NCI-H1417 treated with DMSO at 0.1 percent for 48 hours (cell line): ENCODE measurements around the gene MYCBPAP.

ENCODE experiments used
- DNase-seq: peaks from one replicate; lab custom pipeline; 2025; lab: John Stamatoyannopoulos, UW

MYCBPAP gene

DNA sequence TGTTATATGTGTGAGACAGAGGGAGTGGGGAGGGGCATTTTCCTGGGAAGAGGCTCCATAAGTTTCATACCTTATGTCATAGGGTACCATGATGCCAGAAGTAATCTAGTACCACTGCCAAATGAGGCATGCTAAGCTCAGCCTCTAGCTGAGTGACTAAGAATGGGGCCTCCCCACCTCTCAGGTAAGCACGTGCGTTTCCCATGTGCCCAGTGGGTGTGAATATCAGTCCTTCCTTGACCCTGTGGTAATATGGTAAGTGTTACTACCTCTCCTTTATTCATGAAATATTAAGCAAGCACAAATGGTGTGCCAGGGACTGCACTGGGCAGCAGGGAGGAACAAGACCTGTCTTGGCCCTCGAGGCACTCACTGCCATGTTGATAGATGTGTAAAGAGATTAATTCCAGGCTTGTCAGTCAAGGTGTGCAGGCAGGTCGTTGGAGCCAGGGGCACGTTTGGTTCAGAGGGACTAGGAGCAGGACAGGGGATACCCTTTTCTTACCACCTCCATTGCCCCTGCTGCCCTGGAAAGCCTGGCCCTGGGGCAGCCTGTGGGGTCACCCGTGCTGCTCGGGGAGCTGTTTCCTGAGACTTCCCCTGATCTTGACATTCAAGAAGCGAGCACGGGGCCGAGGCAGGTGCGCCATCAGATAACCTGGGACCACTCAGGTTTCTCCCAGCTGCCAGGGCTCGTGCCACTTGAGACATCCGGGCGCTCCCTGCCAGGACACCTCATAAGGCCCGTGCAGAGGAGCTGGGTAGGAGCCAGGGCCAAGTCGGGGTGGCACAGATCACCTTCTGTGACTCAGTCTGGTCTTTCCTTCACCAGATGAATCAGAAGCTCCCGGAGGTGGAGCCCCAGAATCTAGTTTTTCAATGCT is 20.8 kb upstream of the MYCBPAP start:
- no peak for DNase-seq

DNA sequence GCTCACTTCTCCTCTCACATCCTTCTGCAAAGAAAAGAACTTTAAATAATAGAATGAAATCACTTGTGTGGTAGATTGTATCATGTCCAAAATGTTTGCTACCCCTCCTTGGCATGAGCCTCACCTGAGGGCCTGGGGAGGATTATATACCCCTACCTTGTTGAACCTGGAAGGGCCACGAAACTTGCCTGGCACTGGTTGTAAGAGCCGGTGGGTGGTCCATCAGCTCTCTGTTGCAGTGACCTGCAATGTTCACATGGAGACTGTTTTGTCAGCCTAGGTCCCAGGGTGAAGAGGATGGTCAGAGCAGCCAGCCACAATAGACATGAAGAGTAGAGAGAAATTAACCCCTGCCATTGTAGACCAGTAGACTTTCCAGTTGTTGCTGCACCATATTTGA is 19.4 kb upstream of the MYCBPAP start:
- no peak for DNase-seq

DNA sequence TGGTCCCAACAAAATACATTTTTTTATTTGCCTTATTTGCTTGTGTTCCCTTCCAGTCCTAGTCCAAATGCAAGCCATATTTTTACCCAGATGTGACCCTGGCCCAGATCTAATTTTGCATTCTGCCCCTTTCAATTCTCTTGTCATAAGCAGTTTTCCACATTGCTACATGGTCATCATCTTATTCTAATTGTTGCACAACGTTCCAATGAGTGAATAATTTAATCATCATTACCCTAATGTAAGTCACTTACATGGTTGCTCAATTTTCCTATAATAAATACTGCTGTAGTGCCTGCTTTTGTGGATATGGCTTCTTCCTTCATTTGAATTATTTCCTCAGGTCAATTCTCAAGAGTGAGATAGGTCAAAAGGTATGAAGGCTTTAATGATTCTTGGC is 16.7 kb upstream of the MYCBPAP start:
- DNase-seq = no peak

DNA sequence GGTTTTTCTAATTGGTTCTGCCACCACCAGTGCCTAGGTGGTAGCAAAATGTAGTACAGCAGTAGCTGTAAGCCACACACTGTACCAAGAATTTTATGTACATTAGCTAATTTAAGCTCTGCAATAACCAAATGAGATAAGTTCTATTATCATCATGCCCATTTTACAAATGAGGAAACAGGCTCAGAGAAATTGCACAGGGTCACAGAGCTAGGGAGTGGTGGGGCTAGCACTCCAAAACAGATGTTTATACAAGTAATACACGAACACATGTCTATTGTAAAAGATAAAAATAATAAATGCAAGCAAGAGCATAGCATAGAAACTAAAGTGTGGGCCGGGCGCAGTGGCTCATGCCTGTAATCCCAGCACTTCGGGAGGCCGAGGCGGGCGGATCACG is 16.0 kb upstream of the MYCBPAP start:
- DNase-seq = no peak

DNA sequence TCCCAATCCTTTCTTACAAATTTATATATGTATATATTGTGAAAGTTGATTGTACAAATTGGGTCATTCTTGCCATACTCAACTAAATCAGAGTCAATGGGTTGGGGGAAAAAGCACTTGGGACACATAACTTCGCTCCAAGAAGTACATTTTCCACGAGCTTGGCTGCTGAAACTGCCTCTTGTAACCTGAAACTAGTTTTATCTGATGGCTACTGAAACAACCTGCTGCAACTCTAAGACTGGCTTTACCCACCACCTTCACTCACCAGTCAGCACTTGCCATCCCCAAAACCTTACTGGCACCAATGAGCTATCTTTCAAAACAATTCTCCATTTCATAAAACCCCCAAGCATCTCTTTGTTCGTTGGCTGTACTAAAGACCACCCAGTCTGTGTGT is 14.5 kb upstream of the MYCBPAP start:
- DNase-seq = no peak

DNA sequence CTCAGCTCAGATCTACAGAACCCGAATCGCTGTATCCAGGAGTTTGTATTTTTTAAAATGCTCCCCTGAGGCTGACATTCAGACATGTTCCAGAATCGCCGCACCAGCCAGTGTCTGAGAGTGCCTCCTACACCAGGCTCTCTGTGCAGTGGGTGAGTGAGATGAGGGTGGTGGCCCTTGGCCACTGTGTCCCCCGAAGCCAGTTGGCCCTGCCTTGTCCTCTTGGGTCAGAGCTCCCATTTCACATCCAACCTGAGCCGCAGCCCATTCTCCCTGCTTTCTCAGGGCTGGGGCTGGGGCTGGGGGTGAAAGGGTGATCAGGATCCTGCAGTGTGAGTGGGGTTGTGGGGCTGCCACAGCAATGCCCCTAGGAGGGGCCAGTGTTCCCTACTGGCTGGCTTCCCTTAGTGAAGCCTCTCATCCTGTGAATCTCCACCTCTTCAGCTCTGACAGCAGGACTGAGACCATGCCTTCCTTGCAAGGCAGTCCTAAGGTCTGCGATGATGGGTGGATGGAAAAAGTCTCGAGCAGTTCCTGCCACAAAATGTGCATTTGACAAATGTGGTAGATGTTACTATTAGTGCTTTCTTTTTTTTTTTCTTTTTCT is 12.9 kb upstream of the MYCBPAP start:
- no peak for DNase-seq

DNA sequence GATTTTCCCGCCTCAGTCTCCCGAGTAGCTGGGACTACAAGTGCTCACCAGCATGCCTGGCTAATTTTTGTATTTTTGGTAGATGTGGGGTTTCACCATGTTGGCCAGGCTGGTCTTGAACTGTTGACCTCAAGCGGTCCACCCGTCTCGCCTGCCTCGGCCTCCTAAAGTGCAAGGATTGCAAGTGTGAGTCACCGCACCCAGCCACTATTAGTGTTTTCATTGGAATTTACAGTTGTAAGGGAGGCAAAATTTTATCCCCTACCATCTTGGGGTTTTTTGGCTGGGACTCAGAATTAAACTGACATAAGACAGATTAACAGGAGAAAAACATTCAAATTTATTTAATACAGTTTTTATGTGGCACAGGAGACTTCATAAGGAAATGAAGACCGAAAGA is 12.3 kb upstream of the MYCBPAP start:
- no peak for DNase-seq

DNA sequence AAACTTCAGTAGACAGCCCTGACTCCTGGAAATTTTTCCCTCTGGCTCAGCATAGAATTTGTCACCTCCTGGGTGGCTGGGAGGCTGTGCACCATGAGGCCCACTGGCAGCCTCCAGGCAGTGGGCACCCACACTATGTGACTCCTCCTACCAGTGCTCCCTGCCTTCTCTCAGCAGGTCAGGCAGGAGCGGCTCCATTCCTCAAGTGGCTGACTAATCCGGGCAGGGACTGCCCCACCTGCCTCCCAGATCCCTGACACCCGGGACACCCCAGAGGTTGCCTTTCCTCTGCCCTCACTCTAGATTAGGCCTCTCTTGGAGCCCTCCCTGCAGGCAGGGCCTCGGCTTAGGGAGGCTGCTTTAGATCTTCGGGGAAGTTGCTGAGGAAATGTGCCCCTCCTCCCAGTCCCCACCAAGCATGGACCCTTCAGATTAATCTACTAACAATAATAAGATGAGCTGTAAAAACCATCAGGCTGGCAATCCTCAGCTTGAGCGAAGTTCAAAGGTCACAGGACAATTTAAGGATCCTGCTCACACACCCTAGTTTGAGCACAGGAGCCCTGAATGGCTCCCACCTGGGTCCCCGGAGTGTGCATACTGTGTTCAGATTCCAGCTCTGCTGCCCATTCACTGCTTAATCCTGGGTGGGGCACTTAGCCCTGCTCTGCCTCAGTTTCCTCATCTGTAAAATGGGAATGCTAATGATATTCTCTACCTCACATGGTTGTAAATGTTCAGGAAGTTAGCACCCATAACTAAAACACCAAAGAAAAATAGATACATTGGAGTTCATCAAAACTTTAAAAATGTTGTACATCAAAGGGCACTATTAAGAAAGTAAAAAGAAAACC is 10.0 kb upstream of the MYCBPAP start:
- no peak for DNase-seq

DNA sequence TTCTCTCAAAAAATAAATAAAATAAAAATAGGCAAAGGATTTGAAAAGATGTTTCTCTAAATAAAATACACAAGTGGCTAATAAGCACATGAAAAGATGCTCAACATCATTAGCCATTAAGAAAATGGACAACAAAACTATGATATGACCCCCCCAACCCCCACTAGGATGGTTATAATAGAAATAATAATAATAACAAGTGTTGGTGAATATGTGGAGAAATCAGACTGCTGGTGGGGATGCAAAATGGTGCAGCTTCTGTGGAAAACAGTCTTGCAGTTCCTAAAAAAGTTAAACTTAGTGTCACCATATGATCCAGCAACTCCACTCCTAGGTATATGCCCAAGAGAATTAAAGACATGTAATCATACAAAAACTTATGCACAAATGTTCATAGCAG is 9.0 kb upstream of the MYCBPAP start:
- DNase-seq = no peak

DNA sequence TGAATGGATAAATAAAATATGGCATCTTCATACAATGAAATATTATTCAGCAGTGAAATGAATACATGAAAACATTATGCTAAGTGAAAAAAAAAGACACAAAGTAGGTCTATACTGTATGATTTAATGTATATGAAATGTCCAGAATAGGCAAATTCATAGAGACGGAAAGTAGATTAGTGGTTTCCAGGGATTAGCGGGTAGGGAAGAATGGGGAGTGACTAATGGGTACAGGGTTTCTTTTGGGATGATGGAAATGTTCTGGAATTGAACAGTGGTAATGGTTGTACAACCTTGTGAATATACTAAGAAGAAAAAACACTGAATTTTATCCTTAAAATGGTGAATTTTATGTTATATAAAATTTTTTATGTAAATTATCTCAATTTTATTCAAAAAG is 8.5 kb upstream of the MYCBPAP start:
- DNase-seq = no peak

DNA sequence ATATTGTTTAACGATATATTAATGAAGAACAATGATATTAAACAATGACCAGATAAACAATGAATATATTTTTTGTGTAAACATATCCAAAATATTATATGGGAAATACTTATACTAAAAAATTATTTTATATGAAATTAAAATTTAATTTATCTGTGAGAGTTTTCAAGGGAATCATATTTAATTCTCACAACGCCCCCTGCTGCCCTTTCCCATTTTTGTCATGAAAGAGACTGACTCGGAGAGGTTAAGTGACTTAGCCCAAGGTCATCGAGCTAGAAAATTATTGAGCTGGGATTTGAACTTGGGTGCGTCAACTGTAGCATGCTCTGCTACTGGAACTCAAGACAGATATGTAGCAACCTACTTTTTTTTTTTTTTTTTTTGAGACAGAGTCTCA is 7.2 kb upstream of the MYCBPAP start:
- DNase-seq = no peak

DNA sequence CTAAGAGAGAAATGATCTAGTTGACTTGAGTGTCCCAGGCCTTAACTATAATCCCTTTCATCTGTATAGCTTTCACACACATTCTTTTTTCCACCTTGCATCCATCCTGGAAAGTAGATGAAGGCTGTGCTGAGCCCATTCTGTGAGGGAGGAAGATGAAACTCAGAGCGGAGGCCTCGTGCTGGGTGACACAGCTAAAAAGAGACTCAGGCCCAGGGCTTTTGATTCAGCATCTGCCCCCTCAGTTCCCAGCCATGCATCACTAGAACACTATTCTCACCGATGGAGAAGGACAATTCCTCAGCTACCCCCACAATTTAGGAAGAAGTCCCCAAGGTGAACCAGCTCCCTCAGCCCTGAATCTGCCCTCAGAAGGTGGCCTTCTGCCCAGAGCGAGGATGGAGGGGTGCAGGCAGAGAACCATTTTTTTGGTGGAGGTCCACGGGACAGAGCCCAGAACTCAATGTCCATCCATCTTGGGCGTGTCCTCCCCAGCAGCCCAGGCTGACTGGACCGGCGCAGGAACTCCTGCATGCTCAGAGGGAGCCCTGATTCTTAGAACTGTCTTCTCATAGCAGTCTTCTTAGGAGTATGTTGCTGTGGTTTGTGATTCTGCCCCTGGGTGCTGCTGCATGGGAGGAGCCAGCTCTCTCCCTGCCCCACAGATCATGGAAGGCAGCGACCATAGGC is 5.8 kb upstream of the MYCBPAP start:
- no peak for DNase-seq

DNA sequence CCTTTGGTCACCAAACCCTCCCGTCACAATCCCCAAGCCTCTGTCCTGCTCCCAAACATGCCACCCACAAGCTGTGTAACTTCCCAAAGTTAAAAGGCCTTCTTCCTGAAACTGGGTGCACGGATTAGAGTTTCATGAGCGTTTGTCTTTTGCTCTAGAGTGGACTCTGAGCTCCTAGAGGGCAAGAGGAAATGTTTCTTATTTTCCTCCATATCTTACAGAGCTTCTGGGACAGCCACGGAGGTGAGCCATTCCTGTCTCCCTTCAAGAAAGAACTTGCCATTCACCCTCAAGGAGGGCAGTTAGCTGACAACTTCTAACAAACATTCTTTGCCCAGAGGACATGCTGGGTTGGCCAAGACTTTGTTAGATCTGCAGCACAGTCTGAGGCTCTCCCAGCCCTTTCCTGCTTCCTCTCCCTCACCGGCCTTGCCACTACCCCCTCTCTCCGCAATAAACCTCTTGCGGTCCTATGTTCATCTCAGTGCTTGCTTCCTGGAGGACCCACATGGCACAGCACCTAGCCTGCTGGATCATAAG is 2.6 kb upstream of the MYCBPAP start:
- DNase-seq = no peak

DNA sequence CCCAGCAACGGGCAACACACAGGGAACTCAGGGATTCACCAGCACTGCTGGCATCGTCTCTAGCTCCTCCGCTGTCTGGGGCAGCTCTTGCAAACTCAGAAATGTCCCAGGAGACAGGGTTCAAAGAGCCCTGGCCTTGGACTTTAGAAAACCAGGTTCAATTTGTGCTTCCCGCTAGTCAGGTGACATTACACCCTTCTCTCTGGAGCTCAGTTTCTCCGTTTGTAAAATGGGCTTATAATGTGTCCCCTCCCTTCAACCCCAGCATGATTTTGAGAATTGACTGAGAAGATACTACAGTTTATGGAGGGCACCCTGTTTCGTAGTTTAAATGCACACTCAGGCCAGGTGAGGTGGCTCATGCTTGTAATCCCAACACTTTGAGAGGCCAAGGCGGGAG is 1.9 kb upstream of the MYCBPAP start:
- DNase-seq = no peak

DNA sequence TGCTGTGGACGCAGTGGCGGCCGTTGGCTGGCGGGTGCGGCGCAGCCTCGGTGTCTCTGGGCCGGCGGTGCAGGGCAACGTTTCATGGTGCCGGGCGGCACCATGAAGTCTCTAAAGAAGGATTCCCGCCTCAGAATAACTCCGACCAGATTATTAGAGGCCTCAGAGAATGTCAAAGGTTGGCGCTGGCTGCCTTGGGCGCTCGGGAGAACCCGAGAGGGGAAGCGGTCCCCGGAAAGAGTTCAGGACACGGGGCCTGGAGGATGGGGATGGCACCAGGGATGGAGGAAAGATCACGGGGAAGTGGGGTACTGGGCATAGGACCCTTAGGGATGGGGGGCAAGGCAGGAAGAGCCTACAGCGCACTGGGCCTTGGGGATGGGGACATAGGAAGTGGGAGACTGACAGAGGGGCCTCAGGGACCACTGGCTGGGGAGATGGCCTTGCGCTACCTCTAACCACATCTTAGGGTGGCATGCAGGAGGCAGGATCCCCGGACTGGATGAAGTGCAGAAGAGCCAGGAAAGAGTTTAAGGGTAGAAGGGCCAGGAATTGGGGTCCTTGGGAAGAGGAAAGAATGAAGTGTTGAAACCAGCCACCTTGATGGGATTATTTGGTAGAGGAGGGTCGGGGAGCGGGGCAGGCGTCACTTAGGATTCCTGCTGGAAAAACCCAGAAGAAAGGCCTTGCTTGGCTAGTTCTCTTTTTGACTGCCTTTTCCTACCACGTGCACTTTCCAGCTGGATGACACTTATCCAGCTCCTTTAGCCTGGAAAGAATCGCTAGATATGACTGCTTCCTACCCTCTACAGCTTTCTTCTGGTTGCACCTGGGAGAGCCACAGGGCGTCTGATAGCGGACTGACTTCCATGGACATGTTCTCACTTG is 578 bp downstream of the MYCBPAP start:
- no peak for DNase-seq

DNA sequence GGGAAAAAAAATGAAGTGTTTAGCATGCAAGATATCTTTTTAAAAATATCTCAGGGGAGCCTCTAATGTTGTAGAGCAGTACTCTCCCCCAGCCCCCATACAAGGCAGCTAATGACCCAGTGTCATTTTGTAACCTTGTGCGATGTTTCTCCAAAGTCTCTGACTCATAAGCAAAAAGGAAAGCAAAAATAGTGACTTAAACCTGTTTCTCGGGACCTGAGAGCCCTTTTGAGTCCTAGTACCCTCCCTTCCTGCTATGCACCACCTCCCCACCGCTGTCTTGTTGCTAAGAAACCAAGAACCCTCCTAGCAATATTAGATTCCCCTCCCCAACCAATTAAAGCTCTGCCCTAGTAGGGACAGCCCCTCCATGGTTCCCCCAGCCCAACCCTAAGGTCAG is 2.8 kb downstream of the MYCBPAP start:
- DNase-seq = no peak

DNA sequence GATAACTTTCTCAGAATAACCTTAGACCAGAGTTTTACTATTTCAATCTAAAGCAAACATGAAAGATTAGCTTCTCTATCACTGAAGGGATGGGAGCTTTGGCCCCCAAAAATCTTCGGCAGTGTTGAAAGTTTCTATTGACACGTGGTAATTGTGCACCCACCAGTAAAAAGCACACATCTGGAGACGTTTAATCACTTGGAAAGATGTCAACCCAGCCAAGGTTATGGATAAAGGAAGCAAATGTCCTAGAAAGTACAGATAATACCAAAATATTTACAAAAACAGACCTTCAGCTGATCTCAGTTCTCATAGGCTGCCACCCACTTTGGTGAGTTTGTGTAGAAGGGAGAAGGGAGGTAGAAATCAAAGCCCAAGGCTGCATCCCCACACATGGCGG is 5.3 kb downstream of the MYCBPAP start:
- no peak for DNase-seq

DNA sequence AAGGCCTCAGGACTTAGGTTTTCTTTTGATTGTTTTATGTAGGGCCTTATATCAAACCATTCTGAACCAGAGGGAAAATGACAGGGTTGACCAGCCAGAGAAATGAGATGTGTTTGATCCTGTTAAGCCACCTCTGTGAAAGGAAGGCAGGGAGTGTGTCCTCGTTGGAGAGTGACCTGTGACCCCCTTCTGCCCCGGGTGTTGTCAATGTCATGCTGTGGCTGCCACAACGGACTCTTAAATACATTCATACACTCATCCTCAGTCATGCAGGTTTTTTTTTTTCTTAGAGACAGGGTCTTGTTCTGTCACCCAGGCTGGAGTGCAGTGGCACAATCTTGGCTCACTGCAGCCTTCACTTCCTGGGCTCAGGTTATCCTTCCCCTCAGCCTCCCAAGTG is 6.1 kb downstream of the MYCBPAP start:
- no peak for DNase-seq

DNA sequence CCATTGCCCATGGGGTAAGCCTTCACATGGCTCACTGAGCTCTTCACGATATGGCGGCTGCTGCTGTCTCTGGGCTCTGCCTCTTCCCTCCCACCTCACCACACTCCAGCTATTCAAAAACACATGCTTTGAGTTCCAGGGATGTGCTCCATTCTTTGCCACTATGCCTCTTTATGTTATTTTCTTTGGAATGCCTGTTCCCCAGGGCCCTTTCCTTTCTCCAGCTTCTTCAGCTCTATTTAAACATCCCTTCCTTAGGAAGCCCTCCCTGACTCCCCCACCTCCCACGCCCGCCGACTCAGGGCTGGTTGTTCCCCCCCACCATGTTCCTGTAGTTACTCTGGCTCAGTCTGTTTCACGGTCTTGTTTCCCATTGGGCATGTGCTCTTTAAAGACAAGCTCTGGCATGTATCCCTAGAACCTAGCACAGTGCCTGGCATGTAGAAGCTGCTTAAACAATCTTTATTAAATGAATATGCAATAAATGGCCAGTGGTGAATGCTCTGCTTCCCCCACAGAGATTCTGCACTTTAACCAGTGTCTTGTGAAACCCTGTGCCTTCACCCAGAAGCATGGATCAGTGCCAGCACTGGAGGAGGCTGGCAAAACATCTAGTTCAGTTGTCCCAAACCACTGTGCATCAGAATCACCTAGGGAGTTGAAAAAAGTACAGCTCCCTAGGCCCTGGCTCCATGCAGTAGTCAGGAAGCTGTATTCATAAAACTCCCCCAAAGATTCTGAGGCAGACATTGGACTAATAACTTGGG is 6.9 kb downstream of the MYCBPAP start:
- no peak for DNase-seq

DNA sequence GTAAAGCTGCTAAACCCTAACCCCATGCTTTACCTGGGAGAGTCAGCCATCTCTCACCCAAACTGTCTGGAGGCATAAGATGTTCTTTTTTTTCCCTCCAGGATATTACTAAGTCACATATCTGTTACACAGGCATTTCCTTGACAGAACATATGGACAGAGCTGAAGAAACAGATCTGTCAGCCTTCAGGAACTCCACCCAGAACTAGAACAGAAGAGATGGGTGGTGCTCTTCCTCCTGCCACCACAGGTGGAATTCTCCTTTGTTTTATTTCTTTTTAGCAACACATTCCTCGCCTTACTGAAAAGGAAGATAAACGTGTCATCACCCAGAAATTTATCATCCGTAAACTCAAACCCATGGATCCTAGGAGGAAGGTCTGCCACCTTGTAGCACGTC is 8.8 kb downstream of the MYCBPAP start:
- no peak for DNase-seq
